Measurements from ENCODE around the gene ZC3H13. TPM values are rescaled to one million over a fixed set of nuclear protein-coding genes. Genes with fewer than 3 reads are reported as not detected.

Gene ZC3H13
- total RNA-seq, 1 experiment from 2014 or later: 378 TPM

DNA sequence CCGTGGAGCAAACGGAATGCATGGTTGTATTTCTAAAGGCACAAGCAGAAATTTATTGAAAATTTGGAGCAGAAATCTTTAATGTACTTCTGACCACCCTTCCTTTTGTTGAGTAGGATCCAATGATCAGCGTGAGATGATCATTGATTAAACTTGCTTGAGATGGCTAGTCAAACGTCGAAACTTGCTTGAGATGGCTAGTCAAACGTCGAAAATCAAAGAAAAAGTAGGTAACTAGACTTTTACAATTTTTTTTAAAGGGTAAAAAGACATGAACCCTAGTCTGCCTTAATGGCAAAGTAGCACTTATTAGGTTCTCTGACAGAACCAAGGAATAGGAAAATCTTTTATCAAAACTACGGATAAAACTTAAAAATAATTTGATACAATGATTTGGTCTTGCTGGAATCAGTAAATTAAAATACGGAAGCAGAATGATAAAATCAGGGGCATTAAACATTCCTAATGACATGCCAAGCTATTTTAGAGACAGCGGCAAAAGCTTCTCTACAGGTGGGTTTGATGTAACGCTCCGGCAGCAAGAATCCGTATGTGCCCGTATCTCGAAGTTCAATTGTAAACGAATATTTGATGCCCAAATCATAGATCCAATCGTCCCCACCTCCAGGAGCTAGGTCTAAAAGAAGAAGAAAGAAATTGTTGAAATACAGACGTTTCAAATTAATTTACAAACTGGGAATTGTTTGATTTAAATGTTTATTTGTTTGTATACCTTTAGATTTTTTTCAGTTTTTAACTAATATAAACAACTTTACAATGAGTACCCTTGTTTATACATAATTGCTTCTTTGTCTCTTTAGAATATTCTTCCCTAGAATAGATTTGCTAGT, 841 bp upstream of the ZC3H13 start:
- H3K27me3 ChIP-seq (replicated peaks; ENCODE audit: insufficient read depth, low read depth, low read length, poor library complexity): no peaks in the 10 kb centered on the region
- no peak for DNase-seq (ENCODE audit: low spot score)
- TSS peak; percentile 64 for BruUV-seq (replicated peaks)
- TF ChIP-seq EZH2 (IDR thresholded peaks at IDR 0.05; ENCODE audit: borderline replicate concordance, low read depth, low read length, poor library complexity, severe bottlenecking) (no peak), CTCF (conservative IDR thresholded peaks at IDR 0.05; ENCODE audit: low read depth, low read length) (no peak)
- H3K4me3 ChIP-seq (ENCODE audit: low read depth, low read length, poor library complexity, severe bottlenecking): peak overlapping the region; percentile 89
- peaks cover 20% of the 10 kb centered on the region for H3K36me3 ChIP-seq (ENCODE audit: insufficient read depth, low read length, poor library complexity, severe bottlenecking)
- intact Hi-C loops (cut with micrococcal nuclease; ENCODE audit: unreplicated experiment): loop anchor here (2.0 kb wide), 2 partner anchors 63 to 71 kb away; no protein-coding TSS in a partner anchor
- no peaks in the 10 kb centered on the region for H3K9me3 ChIP-seq (ENCODE audit: low read depth, low read length, poor library complexity, severe bottlenecking)
- peak overlapping the region; percentile 98 for H3K27ac ChIP-seq (ENCODE audit: low read depth, low read length, poor library complexity, severe bottlenecking)
- CTCF ChIA-PET: no interaction called here
- POLR2A ChIA-PET (ENCODE audit: low non-redundant PET): interaction anchor here (0.7 kb wide), 1 partner anchor 1838 kb away, joined by 4 read pairs; no protein-coding TSS in a partner anchor
- H3K4me1 ChIP-seq (ENCODE audit: insufficient read depth, low read length, poor library complexity, severe bottlenecking): peaks cover 31% of the 10 kb centered on the region

GRCh38 chr13:46051968-46052318, 603 bp downstream of the ZC3H13 start:
- no peak for TF ChIP-seq EZH2 (IDR thresholded peaks at IDR 0.05; ENCODE audit: borderline replicate concordance, low read depth, low read length, poor library complexity, severe bottlenecking)
- TF ChIP-seq CTCF (conservative IDR thresholded peaks at IDR 0.05; ENCODE audit: low read depth, low read length): no peak
- BruUV-seq (replicated peaks): no TSS peak
- Histone ChIP-seq H3K9me3 (ENCODE audit: low read depth, low read length, poor library complexity, severe bottlenecking) (no peaks in the 10 kb centered on the region), H3K36me3 (ENCODE audit: insufficient read depth, low read length, poor library complexity, severe bottlenecking) (peaks cover 28% of the 10 kb centered on the region), H3K27me3 (replicated peaks; ENCODE audit: insufficient read depth, low read depth, low read length, poor library complexity) (no peaks in the 10 kb centered on the region), H3K4me3 (ENCODE audit: low read depth, low read length, poor library complexity, severe bottlenecking) (peak overlapping the region; percentile 89), H3K4me1 (ENCODE audit: insufficient read depth, low read length, poor library complexity, severe bottlenecking) (peaks cover 16% of the 10 kb centered on the region), H3K27ac (ENCODE audit: low read depth, low read length, poor library complexity, severe bottlenecking) (peak overlapping the region; percentile 98)
- intact Hi-C loops (cut with micrococcal nuclease; ENCODE audit: unreplicated experiment): loop anchor here (2.0 kb wide), 2 partner anchors 65 to 73 kb away; no protein-coding TSS in a partner anchor
- DNase-seq (ENCODE audit: low spot score): no peak
- ChIA-PET POLR2A (ENCODE audit: low non-redundant PET) (no interaction called here), CTCF (interaction anchor here (0.7 kb wide), 1 partner anchor 238 kb away, joined by 6 read pairs; no protein-coding TSS in a partner anchor)

- ChIA-PET CTCF (interaction anchor here (0.6 kb wide), 1 partner anchor 684 kb away, joined by 3 read pairs; no protein-coding TSS in a partner anchor), POLR2A (ENCODE audit: low non-redundant PET) (interaction anchor here (0.7 kb wide), 1 partner anchor 34 kb away, joined by 5 read pairs; no protein-coding TSS in a partner anchor)
- H3K27me3 ChIP-seq (replicated peaks; ENCODE audit: insufficient read depth, low read depth, low read length, poor library complexity): no peaks in the 10 kb centered on the region
- peaks cover 28% of the 10 kb centered on the region for H3K36me3 ChIP-seq (ENCODE audit: insufficient read depth, low read length, poor library complexity, severe bottlenecking)
- peak overlapping the region; percentile 89 for H3K4me3 ChIP-seq (ENCODE audit: low read depth, low read length, poor library complexity, severe bottlenecking)
- intact Hi-C loops (cut with micrococcal nuclease; ENCODE audit: unreplicated experiment): no loop called here
- TF ChIP-seq CTCF (conservative IDR thresholded peaks at IDR 0.05; ENCODE audit: low read depth, low read length) (no peak), EZH2 (IDR thresholded peaks at IDR 0.05; ENCODE audit: borderline replicate concordance, low read depth, low read length, poor library complexity, severe bottlenecking) (no peak)
- no peak for DNase-seq (ENCODE audit: low spot score)
- H3K4me1 ChIP-seq (ENCODE audit: insufficient read depth, low read length, poor library complexity, severe bottlenecking): peaks cover 6% of the 10 kb centered on the region
- no peaks in the 10 kb centered on the region for H3K9me3 ChIP-seq (ENCODE audit: low read depth, low read length, poor library complexity, severe bottlenecking)
- BruUV-seq (replicated peaks): no TSS peak
- H3K27ac ChIP-seq (ENCODE audit: low read depth, low read length, poor library complexity, severe bottlenecking): peak overlapping the region; percentile 98
Measured at GRCh38 chr13:46050771-46051170, 1.8 kb downstream of the ZC3H13 start.

Data from A673 (cell line).